ENCODE measurements around the gene CLDN17.

Gene CLDN17

DNA sequence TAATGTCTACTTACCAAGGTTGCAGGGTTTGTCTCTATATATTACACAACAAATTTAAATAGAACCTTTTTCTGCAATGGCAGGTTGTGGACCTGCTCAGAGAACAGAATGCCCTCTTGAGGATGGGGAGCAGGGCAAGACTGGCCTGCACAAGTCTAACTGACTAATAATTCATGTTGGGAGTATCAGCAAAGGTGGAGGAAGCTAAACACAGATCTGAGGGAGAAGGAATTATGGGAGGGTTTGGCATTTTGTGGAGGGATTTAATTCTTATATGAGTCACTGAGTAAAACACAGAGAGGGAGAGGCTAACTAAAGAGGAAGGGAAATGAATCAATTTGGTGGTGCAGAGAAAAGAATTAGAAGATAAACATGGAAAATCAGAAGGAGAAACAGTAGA lies 40.0 kb downstream of the CLDN17 start:
- no peak for DNase-seq (ENCODE audit: low read depth in 1 of 2, low spot score in 1 of 2)

DNA sequence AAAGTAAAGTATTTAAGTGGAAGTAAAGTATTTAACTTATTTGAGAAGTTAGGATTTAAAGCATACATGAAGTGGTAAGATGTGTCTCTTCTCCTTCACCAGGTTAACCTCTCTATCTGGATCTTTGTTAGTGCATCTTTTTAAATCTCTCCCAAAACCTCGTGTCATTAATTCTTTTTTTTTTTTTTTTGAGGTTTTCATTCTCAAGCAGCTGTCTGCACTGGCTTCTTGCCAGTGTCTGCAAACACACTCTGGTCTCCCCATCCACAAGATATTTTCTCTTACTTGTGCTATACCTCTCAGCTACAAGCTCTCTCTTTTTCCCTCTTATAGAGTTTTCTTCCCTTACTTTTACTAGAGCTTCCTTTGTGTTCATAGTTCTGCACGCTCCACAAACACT lies 49.0 kb downstream of the CLDN17 start:
- DNase-seq (ENCODE audit: low read depth in 1 of 2, low spot score in 1 of 2): no peak

DNA sequence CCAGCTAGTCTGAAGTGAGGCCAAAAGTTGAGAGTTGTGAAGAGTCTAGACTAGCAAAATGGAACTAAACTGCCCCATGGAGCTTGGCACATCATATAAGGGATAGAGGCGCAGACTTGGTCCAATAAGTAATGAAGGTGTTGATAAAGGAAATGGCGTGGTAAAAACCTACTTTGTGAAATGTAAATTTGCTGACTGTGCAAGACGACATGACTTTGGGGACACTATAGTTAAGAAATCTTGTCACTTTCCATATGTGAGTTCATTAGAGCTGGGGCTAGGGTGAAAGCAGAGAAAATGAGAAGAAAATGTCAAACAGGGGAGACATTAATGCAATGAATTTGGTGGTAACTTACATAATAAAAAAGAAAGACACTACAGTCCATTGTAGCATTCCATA lies 50.1 kb downstream of the CLDN17 start:
- DNase-seq (ENCODE audit: low read depth in 1 of 2, low spot score in 1 of 2): no peak
